Heart right ventricle (tissue), 16 donors: Measurements from ENCODE around the gene STYXL1. TPM values are rescaled to one million over a fixed set of nuclear protein-coding genes. Genes with fewer than 3 reads are reported as not detected.
A peak's percentile ranks its signal among the peaks of the same experiment; 100 is the strongest.

Source experiments
- ATAC-seq, 8 donors: fragments of 200-7000 bp; cut with Tn5 transposase; one replicate each; pipeline ENCODE4 v1.9.1; 2020; ENCODE audit warnings: mild to moderate bottlenecking in 8 of 8, moderate library complexity in 8 of 8, moderate number of reproducible peaks in 1 of 8
- DNase-seq, 2 donors: peaks; one replicate each; pipeline ENCODE4 v3.0.0-alpha.2; 2020
- H3K27ac ChIP-seq, 10 donors: fragments of 200-600 bp; sonication (generic) in 2 of 10; one replicate each; pipeline versions ENCODE4 v1.5.0 to v1.8.0; 2020 to 2022; ENCODE audit warnings: mild to moderate bottlenecking in 3 of 10
- H3K27me3 ChIP-seq, 7 donors: fragments of 200-600 bp; one replicate each; pipeline ENCODE4 v1.8.0; 2021 to 2022; ENCODE audit warnings: mild to moderate bottlenecking in 2 of 7
- H3K36me3 ChIP-seq, 9 donors: fragments of 200-600 bp; sonication (generic) in 1 of 9; one replicate each; pipeline versions ENCODE4 v1.5.0 to v1.8.0; 2020 to 2022; ENCODE audit warnings: mild to moderate bottlenecking in 2 of 9
- H3K4me1 ChIP-seq, 9 donors: fragments of 200-600 bp; sonication (generic) in 1 of 9; one replicate each; pipeline versions ENCODE4 v1.5.0 to v1.8.0; 2020 to 2022; ENCODE audit warnings: mild to moderate bottlenecking in 4 of 9
- H3K4me3 ChIP-seq, 10 donors: fragments of 200-600 bp; sonication (generic) in 2 of 10; one replicate each; pipeline versions ENCODE4 v1.5.0 to v1.8.0; 2020 to 2022; ENCODE audit warnings: mild to moderate bottlenecking in 7 of 10, moderate library complexity in 2 of 10
- H3K9me3 ChIP-seq, 11 donors: fragments of 200-600 bp in 10 of 11; sonication (generic) in 2 of 11; one replicate each; pipeline versions ENCODE4 v1.5.0 to v1.8.0; 2013 to 2022; ENCODE audit warnings: mild to moderate bottlenecking in 2 of 11, control low read depth in 1 of 11, moderate library complexity in 1 of 11
- CTCF ChIP-seq, 9 donors: fragments of 200-600 bp; sonication (generic) in 2 of 9; IDR thresholded peaks; one replicate each; pipeline versions ENCODE4 v1.5.0 to v1.8.0; 2021 to 2022; ENCODE audit warnings: antibody characterized with exemption in 9 of 9, mild to moderate bottlenecking in 5 of 9, moderate library complexity in 1 of 9
- WGBS, 2 donors: extraction: QIAGEN DNeasy Blood & Tissue Kit; methylation state at CpG; one replicate each; pipeline ENCODE4 v1.1.7; 2013; ENCODE audit warnings: inconsistent platforms in 1 of 2; 5-methylcytosine and 5-hydroxymethylcytosine counted together
- intact Hi-C, 10 donors: fragments of 100-400 bp; cut with DNase I; formaldehyde crosslinking; loops; one replicate each; pipeline versions ENCODE4 v1.11.1 to v1.14.2; 2022
- polyA plus RNA-seq, 2 donors: library from polyadenylated mRNA; stranded (reverse); fragments of 200-250 nt; gene quantifications; one replicate each; pipeline ENCODE4 v1.2.3, GENCODE V29; 2013
- total RNA-seq, 10 donors: library from RNA; stranded (reverse); fragmentation: NEBNext Ultra II Directional in 3 of 10; extraction: Animal tissue kit (Norgen Biotek cat#: 25700) in 3 of 10; gene quantifications; one replicate each; pipeline versions ENCODE4 v1.2.1 to v1.2.4, GENCODE V29; 2021 to 2023
- donor health status: Arrhythmogenic right ventricular cardiomyopathy.
- donor health status: ischemic (EF 13 %, LVEDD 7.1; RV severe dilation, severe dysfunction).
- donor health status: healthy with polysubstance abuse.
- donor health status: DM: no; HTN: yes; CAD: no.
- donor health status: DM: no; HTN: no; CAD: no.
- donor health status: ischemic (EF 25% LVEDD 6.9; RV normal size, moderate dysfunction).
- donor health status: ischemic (EF 25% LVEDD 5.7; RV mildly dilated, moderate dysfunction).
- donor health status: healthy.
- donor health status: DM: yes; HTN: yes; CAD: no.
- donor health status: Ischemic cardiomyopathy.
- donor health status: ischemic (EF 35%, LVEDD 5.7; RV mildly dilated, moderate dysfunction).
- donor health status: nonischemic (EF 11% LVEDD 7.7; RV severe dilation, severe dysfunction).
- donor health status: DM: yes; HTN: yes; CAD: no.
- donor health status: PGD.
- donor health status: ischemic (EF 29% LVEDD 5.4; RV normal size, mild dysfunction).
- donor health status: nonischemic (EF 23%, LVEDD 6.1; RV moderate dilation, normal function).

Gene STYXL1
- total and polyA plus RNA-seq, 12 donors = 11.0 to 53.9 (median 17.7) TPM

GRCh38 chr7:75958802-75959543 is 88.8 kb downstream of the STYXL1 start:
- Histone ChIP-seq H3K4me1 (peaks cover 18 to 42% (median 28%) of the 10 kb centered on the region in 9 donors), H3K27ac (no peak overlapping the region), H3K4me3 (no peak overlapping the region), H3K27me3 (no peaks in the 10 kb centered on the region), H3K36me3 (peaks cover 0 to 68% (median 9%) of the 10 kb centered on the region in 9 donors), H3K9me3 (no peaks in the 10 kb centered on the region)
- DNase-seq (no peak), ATAC-seq (no peak)
- WGBS, 2 donors = 94% methylated on average over 9 of the region's 9 CpGs
- intact Hi-C loops = no loop called here
- no peak for TF ChIP-seq CTCF (IDR thresholded peaks at IDR 0.05)

- Histone ChIP-seq H3K4me3 (no peak overlapping the region), H3K27me3 (no peaks in the 10 kb centered on the region), H3K4me1 (peaks cover 5 to 32% (median 12%) of the 10 kb centered on the region in 9 donors), H3K9me3 (no peaks in the 10 kb centered on the region), H3K36me3 (peaks cover 0 to 74% (median 9%) of the 10 kb centered on the region in 9 donors), H3K27ac (peak overlapping the region in 1 of 10 donors; percentile 51)
- WGBS, 2 donors = 79 to 85% methylated on average over 16 of the region's 16 CpGs
- ATAC-seq (peak in 6 of 8 donors; percentile 17 to 50 (median 32)), DNase-seq (no peak)
- intact Hi-C loops = no loop called here
- TF ChIP-seq CTCF (IDR thresholded peaks at IDR 0.05) = no peak
Observed at GRCh38 chr7:75957021-75957736, 90.6 kb downstream of the STYXL1 start.

- 93 to 96% methylated on average over 12 of the region's 12 CpGs for WGBS, 2 donors
- no peak for DNase-seq
- no peak for ATAC-seq
- H3K9me3 ChIP-seq = no peaks in the 10 kb centered on the region
- H3K4me1 ChIP-seq = peaks cover 0 to 35% (median 13%) of the 10 kb centered on the region in 9 donors
- peaks cover 0 to 71% (median 9%) of the 10 kb centered on the region in 9 donors for H3K36me3 ChIP-seq
- no peak overlapping the region for H3K27ac ChIP-seq
- no peak for TF ChIP-seq CTCF (IDR thresholded peaks at IDR 0.05)
- no peak overlapping the region for H3K4me3 ChIP-seq
- H3K27me3 ChIP-seq = no peaks in the 10 kb centered on the region
- intact Hi-C loops = no loop called here
Observed at GRCh38 chr7:75955331-75955955, 92.4 kb downstream of the STYXL1 start.

GRCh38 chr7:75953931-75954330 is 93.9 kb downstream of the STYXL1 start:
- WGBS, 2 donors = 90 to 91% methylated on average over 11 of the region's 11 CpGs
- Histone ChIP-seq H3K27me3 (no peaks in the 10 kb centered on the region), H3K27ac (peak overlapping the region in 1 of 10 donors; percentile 87), H3K4me1 (peaks cover 0 to 47% (median 19%) of the 10 kb centered on the region in 9 donors), H3K4me3 (no peak overlapping the region), H3K9me3 (no peaks in the 10 kb centered on the region), H3K36me3 (peaks cover 0 to 56% (median 9%) of the 10 kb centered on the region in 9 donors)
- ATAC-seq = no peak
- intact Hi-C loops = loop anchor here in 2 of 10 donors (5.0 kb wide), 2 partner anchors 37 to 38 kb away; partner anchors contain the start of genes POR (in 1 of the 2) and TMEM120A (in 1 of the 2)
- TF ChIP-seq CTCF (IDR thresholded peaks at IDR 0.05) = no peak
- DNase-seq = no peak
